HUES48 (cell line): Measurements from ENCODE around the gene AGRN.

ENCODE experiments used
- H3K27ac ChIP-seq: one replicate; pipeline ENCODE4 v1.7.0; 2013; ENCODE audit warnings: low read depth, low read length, inconsistent platforms
- H3K27me3 ChIP-seq: 2 replicates; pipeline ENCODE4 v1.6.1; 2013; ENCODE audit warnings: mild to moderate bottlenecking, low read length; ENCODE audit not compliant: control insufficient read depth, insufficient read depth
- H3K36me3 ChIP-seq: 2 replicates; pipeline ENCODE4 v1.6.1; 2013; ENCODE audit warnings: low read length; ENCODE audit not compliant: control insufficient read depth, insufficient read depth
- H3K4me1 ChIP-seq: 2 replicates; pipeline ENCODE4 v1.6.1; 2013; ENCODE audit warnings: mild to moderate bottlenecking, low read length; ENCODE audit not compliant: control insufficient read depth, insufficient read depth
- H3K4me3 ChIP-seq: 2 replicates; pipeline ENCODE4 v1.5.1; 2013; ENCODE audit warnings: mild to moderate bottlenecking, low read depth, low read length
- H3K9ac ChIP-seq: 2 replicates; pipeline ENCODE4 v1.6.1; 2013; ENCODE audit warnings: mild to moderate bottlenecking, low read depth, low read length, moderate library complexity
- H3K9me3 ChIP-seq: 2 replicates; pipeline ENCODE4 v1.6.1; 2013; ENCODE audit warnings: low read length; ENCODE audit not compliant: control insufficient read depth, insufficient read depth

The AGRN gene

GRCh38 chr1:1048765-1049164 is 28.8 kb downstream of the AGRN start:
- Histone ChIP-seq H3K4me1 (no peaks in the 10 kb centered on the region), H3K9me3 (no peaks in the 10 kb centered on the region), H3K9ac (no peak overlapping the region), H3K27me3 (no peaks in the 10 kb centered on the region), H3K36me3 (peaks cover 64% of the 10 kb centered on the region), H3K27ac (no peak overlapping the region), H3K4me3 (no peak overlapping the region)

- Histone ChIP-seq H3K27me3 (no peaks in the 10 kb centered on the region), H3K9me3 (no peaks in the 10 kb centered on the region), H3K4me3 (no peak overlapping the region), H3K36me3 (peaks cover 67% of the 10 kb centered on the region), H3K27ac (no peak overlapping the region), H3K9ac (no peak overlapping the region), H3K4me1 (no peaks in the 10 kb centered on the region)
Measured at GRCh38 chr1:1049318-1050165, 29.6 kb downstream of the AGRN start.

- Histone ChIP-seq H3K27me3 (no peaks in the 10 kb centered on the region), H3K4me3 (no peak overlapping the region), H3K9ac (no peak overlapping the region), H3K9me3 (no peaks in the 10 kb centered on the region), H3K27ac (no peak overlapping the region), H3K4me1 (no peaks in the 10 kb centered on the region), H3K36me3 (peaks cover 61% of the 10 kb centered on the region)
Measured at GRCh38 chr1:1050577-1051052, 30.7 kb downstream of the AGRN start.

GRCh38 chr1:1051127-1051810 is 31.3 kb downstream of the AGRN start:
- H3K4me1 ChIP-seq: no peaks in the 10 kb centered on the region
- no peaks in the 10 kb centered on the region for H3K27me3 ChIP-seq
- H3K36me3 ChIP-seq: peaks cover 56% of the 10 kb centered on the region
- H3K9me3 ChIP-seq: no peaks in the 10 kb centered on the region
- no peak overlapping the region for H3K9ac ChIP-seq
- no peak overlapping the region for H3K4me3 ChIP-seq
- no peak overlapping the region for H3K27ac ChIP-seq

GRCh38 chr1:1052003-1052840 is 32.3 kb downstream of the AGRN start:
- Histone ChIP-seq H3K4me1 (no peaks in the 10 kb centered on the region), H3K36me3 (peaks cover 47% of the 10 kb centered on the region), H3K4me3 (no peak overlapping the region), H3K9me3 (no peaks in the 10 kb centered on the region), H3K27me3 (no peaks in the 10 kb centered on the region), H3K27ac (no peak overlapping the region), H3K9ac (no peak overlapping the region)

GRCh38 chr1:1053022-1053421 is 33.1 kb downstream of the AGRN start:
- H3K36me3 ChIP-seq: peaks cover 40% of the 10 kb centered on the region

GRCh38 chr1:1053682-1054081 is 33.8 kb downstream of the AGRN start:
- no peak overlapping the region for H3K4me3 ChIP-seq
- H3K27ac ChIP-seq: no peak overlapping the region
- no peaks in the 10 kb centered on the region; the same call in 1 of the 2 replicates for H3K4me1 ChIP-seq
- H3K9me3 ChIP-seq: no peaks in the 10 kb centered on the region
- H3K27me3 ChIP-seq: peaks cover 9% of the 10 kb centered on the region
- no peak overlapping the region for H3K9ac ChIP-seq
- H3K36me3 ChIP-seq: peaks cover 40% of the 10 kb centered on the region

More at GRCh38 chr1:1053022-1053421, 33.1 kb downstream of the AGRN start:
- H3K4me3 ChIP-seq: no peak overlapping the region
- H3K27me3 ChIP-seq: peaks cover 2% of the 10 kb centered on the region
- no peak overlapping the region for H3K9ac ChIP-seq
- H3K9me3 ChIP-seq: no peaks in the 10 kb centered on the region
- no peak overlapping the region for H3K27ac ChIP-seq
- H3K4me1 ChIP-seq: no peaks in the 10 kb centered on the region

GRCh38 chr1:1054099-1054700 is 34.3 kb downstream of the AGRN start:
- Histone ChIP-seq H3K36me3 (peaks cover 40% of the 10 kb centered on the region), H3K27me3 (peaks cover 13% of the 10 kb centered on the region), H3K4me3 (no peak overlapping the region), H3K4me1 (no peaks in the 10 kb centered on the region; the same call in 1 of the 2 replicates), H3K9me3 (no peaks in the 10 kb centered on the region), H3K27ac (no peak overlapping the region), H3K9ac (no peak overlapping the region)

- H3K4me3 ChIP-seq: no peak overlapping the region
- peaks cover 18% of the 10 kb centered on the region for H3K27me3 ChIP-seq
- no peaks in the 10 kb centered on the region; the same call in 1 of the 2 replicates for H3K4me1 ChIP-seq
- no peak overlapping the region for H3K9ac ChIP-seq
- peaks cover 40% of the 10 kb centered on the region for H3K36me3 ChIP-seq
- H3K9me3 ChIP-seq: no peaks in the 10 kb centered on the region
- no peak overlapping the region for H3K27ac ChIP-seq
Measured at GRCh38 chr1:1054971-1055370, 35.1 kb downstream of the AGRN start.
